Measurements from ENCODE around the gene SDR42E1.

GRCh38 chr16:82043680-82044584 lies 32.7 kb upstream of the SDR42E1 start:
- no peak for TF ChIP-seq SP1 (CRISPR knock-in tag; conservative IDR thresholded peaks at IDR 0.05)
- TF ChIP-seq ZNF512 (CRISPR knock-in tag; IDR thresholded peaks at IDR 0.05; ENCODE audit: borderline replicate concordance): no peak
- no peak for TF ChIP-seq USF2 (CRISPR knock-in tag; IDR thresholded peaks at IDR 0.05)
- no peak for TF ChIP-seq CTCF (IDR thresholded peaks at IDR 0.05)
- no peak for TF ChIP-seq ZNF138 (CRISPR knock-in tag; conservative IDR thresholded peaks at IDR 0.05)
- TF ChIP-seq ATF2 (CRISPR knock-in tag; IDR thresholded peaks at IDR 0.05; ENCODE audit: borderline replicate concordance, low read depth): no peak
- no peak for TF ChIP-seq ZNF121 (CRISPR knock-in tag; IDR thresholded peaks at IDR 0.05)
- TF ChIP-seq E2F1 (CRISPR knock-in tag; IDR thresholded peaks at IDR 0.05): no peak
